Measurements from ENCODE around the gene SNX25. TPM values are rescaled to one million over a fixed set of nuclear protein-coding genes. Genes with fewer than 3 reads are reported as not detected.
"Not testable (repeated sequence)": the region's sequence is repeated elsewhere in the genome, so short reads cannot be mapped to it uniquely, and the experiment has no call there.

SNX25 gene
- total RNA-seq, 1 donor from 2014 or later, result 13.0 TPM

- Histone ChIP-seq H3K4me1 (no peaks in the 10 kb centered on the region), H3K36me3 (peaks cover 0 to 4% of the 10 kb centered on the region in 2 donors), H3K4me3 (no peak overlapping the region), H3K27me3 (no peaks in the 10 kb centered on the region), H3K9me3 (no peaks in the 10 kb centered on the region), H3K27ac (no peak overlapping the region)
- no peak for DNase-seq (ENCODE audit: extremely low spot score in 2 of 2)
- intact Hi-C loops (cut with DNase I), result no loop called here
- TF ChIP-seq POLR2A (IDR thresholded peaks at IDR 0.05) (no peak), POLR2AphosphoS5 (IDR thresholded peaks at IDR 0.05; ENCODE audit: insufficient read depth in 1 of 2, low read depth in 1 of 2) (no peak)
- TF ChIP-seq, protein P1, sequence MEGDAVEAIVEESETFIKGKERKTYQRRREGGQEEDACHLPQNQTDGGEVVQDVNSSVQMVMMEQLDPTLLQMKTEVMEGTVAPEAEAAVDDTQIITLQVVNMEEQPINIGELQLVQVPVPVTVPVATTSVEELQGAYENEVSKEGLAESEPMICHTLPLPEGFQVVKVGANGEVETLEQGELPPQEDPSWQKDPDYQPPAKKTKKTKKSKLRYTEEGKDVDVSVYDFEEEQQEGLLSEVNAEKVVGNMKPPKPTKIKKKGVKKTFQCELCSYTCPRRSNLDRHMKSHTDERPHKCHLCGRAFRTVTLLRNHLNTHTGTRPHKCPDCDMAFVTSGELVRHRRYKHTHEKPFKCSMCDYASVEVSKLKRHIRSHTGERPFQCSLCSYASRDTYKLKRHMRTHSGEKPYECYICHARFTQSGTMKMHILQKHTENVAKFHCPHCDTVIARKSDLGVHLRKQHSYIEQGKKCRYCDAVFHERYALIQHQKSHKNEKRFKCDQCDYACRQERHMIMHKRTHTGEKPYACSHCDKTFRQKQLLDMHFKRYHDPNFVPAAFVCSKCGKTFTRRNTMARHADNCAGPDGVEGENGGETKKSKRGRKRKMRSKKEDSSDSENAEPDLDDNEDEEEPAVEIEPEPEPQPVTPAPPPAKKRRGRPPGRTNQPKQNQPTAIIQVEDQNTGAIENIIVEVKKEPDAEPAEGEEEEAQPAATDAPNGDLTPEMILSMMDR (IDR thresholded peaks at IDR 0.05), result no peak
Measured at GRCh38 chr4:185358959-185359358, 149.6 kb downstream of the SNX25 start.

DNA sequence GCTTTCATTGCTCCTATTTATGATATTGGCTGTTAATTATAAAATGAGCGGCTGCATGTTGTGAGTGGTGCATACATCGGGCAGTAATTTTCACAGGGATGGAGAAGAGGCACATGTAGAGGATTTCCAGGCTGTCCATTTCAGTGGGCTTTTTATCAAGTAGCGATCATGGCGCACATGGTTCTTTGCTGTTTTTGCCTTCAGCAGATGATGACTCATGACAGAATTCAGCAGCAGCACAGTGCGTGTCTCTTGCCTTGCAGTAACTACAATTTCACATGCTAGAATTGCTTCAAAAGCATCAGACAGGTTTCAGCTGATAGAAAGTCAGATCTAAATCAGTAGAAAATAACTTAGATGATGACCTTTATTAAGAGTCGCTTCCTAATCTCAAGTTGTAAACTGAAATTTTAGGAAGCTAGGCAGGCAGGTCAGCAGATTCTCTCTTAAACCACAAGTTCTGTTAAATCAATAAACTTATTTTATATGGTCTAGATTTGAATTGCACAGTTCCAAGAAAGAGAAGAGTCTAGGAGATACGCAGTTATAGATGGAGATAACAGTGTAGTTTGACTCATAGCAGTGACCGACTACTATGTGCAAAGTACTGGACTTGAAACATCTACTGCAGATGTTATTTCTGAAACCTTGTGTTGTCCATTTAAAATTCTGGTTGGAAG lies 150.5 kb downstream of the SNX25 start:
- Histone ChIP-seq H3K27ac (no peak overlapping the region), H3K9me3 (no peaks in the 10 kb centered on the region), H3K4me1 (no peaks in the 10 kb centered on the region), H3K36me3 (peaks cover 0 to 4% of the 10 kb centered on the region in 2 donors), H3K4me3 (no peak overlapping the region), H3K27me3 (no peaks in the 10 kb centered on the region)
- intact Hi-C loops (cut with DNase I), result no loop called here
- TF ChIP-seq, protein P1 (IDR thresholded peaks at IDR 0.05), result no peak
- TF ChIP-seq POLR2A (IDR thresholded peaks at IDR 0.05) (no peak), POLR2AphosphoS5 (IDR thresholded peaks at IDR 0.05; ENCODE audit: insufficient read depth in 1 of 2, low read depth in 1 of 2) (no peak)
- no peak for DNase-seq (ENCODE audit: extremely low spot score in 2 of 2)

DNA sequence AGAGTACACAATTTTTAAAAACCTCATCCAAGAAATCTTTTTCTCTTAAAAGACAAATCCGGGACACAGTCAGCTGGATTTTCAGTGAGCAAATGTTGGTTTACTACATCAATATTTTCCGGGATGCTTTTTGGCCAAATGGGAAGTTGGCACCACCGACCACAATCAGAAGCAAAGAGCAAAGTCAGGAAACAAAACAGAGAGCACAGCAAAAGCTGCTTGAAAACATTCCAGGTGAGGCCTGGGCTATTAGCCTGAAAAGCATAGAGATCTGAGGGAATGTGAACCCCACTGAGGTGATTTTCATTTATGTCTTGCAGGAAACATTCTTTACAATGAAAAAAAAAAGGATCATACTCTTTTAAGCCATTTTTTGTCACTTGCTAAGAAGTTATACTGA lies 152.5 kb downstream of the SNX25 start:
- no peaks in the 10 kb centered on the region for H3K4me1 ChIP-seq
- no peak overlapping the region for H3K27ac ChIP-seq
- no peaks in the 10 kb centered on the region for H3K27me3 ChIP-seq
- DNase-seq (ENCODE audit: extremely low spot score in 2 of 2), result no peak
- peaks cover 0 to 4% of the 10 kb centered on the region in 2 donors for H3K36me3 ChIP-seq
- no peaks in the 10 kb centered on the region for H3K9me3 ChIP-seq
- H3K4me3 ChIP-seq, result no peak overlapping the region
- intact Hi-C loops (cut with DNase I), result no loop called here
- TF ChIP-seq, protein P1 (IDR thresholded peaks at IDR 0.05), result no peak
- TF ChIP-seq POLR2A (IDR thresholded peaks at IDR 0.05) (no peak), POLR2AphosphoS5 (IDR thresholded peaks at IDR 0.05; ENCODE audit: insufficient read depth in 1 of 2, low read depth in 1 of 2) (no peak)

GRCh38 chr4:185362570-185362969 lies 153.2 kb downstream of the SNX25 start:
- H3K27ac ChIP-seq; H3K4me1 ChIP-seq; intact Hi-C loops (cut with DNase I); H3K9me3 ChIP-seq; H3K4me3 ChIP-seq; DNase-seq (ENCODE audit: extremely low spot score in 2 of 2); H3K36me3 ChIP-seq; H3K27me3 ChIP-seq: not testable (repeated sequence)

- no peak for DNase-seq (ENCODE audit: extremely low spot score in 2 of 2)
- H3K4me3 ChIP-seq, result no peak overlapping the region
- TF ChIP-seq POLR2A (IDR thresholded peaks at IDR 0.05) (no peak), POLR2AphosphoS5 (IDR thresholded peaks at IDR 0.05; ENCODE audit: insufficient read depth in 1 of 2, low read depth in 1 of 2) (no peak)
- TF ChIP-seq, protein P1 (IDR thresholded peaks at IDR 0.05), result no peak
- no peaks in the 10 kb centered on the region for H3K9me3 ChIP-seq
- H3K4me1 ChIP-seq, result no peaks in the 10 kb centered on the region
- H3K27ac ChIP-seq, result no peak overlapping the region
- H3K36me3 ChIP-seq, result peaks cover 0 to 4% of the 10 kb centered on the region in 2 donors
- no peaks in the 10 kb centered on the region for H3K27me3 ChIP-seq
- intact Hi-C loops (cut with DNase I), result no loop called here
Measured at GRCh38 chr4:185363251-185363650, 153.9 kb downstream of the SNX25 start.

All from vagina (tissue), 2 donors.